Keratinocyte (primary cell): ENCODE measurements around the gene TNFSF10. TPM values are rescaled to one million over a fixed set of nuclear protein-coding genes. Genes with fewer than 3 reads are reported as not detected.

Experiments
- DNase-seq: peaks from one replicate; pipeline ENCODE4 v3.0.0-alpha.2; 2011; ENCODE audit warnings: low read depth, missing footprints, low spot score
- FAIRE-seq: peaks from 2 replicates; lab custom pipeline; 2011; peaks lifted over from hg19 to GRCh38; lab: Jason Lieb, UNC
- H2AFZ ChIP-seq: 2 replicates; pipeline ENCODE4 v1.6.0; 2012; ENCODE audit warnings: low read length, control low read depth, inconsistent platforms; ENCODE audit not compliant: control insufficient read depth
- H3K27ac ChIP-seq: 2 replicates; pipeline ENCODE4 v1.5.1; 2011; ENCODE audit warnings: low read length; ENCODE audit not compliant: control insufficient read depth, insufficient read depth
- H3K27me3 ChIP-seq: 3 replicates; pipeline ENCODE4 v1.6.0; 2011; ENCODE audit warnings: low read length; ENCODE audit not compliant: control insufficient read depth, insufficient read depth; ENCODE audit errors: extremely low read depth
- H3K36me3 ChIP-seq, 2 experiments: 2 replicates in 1 of 2; 3 replicates in 1 of 2; pipeline ENCODE4 v1.5.1; 2011; ENCODE audit warnings: low read length in 2 of 2, mild to moderate bottlenecking in 1 of 2; ENCODE audit not compliant: control insufficient read depth in 2 of 2, insufficient read depth in 2 of 2; ENCODE audit errors: extremely low read depth in 1 of 2
- H3K4me1 ChIP-seq: 3 replicates; pipeline ENCODE4 v1.5.1; 2011; ENCODE audit warnings: low read length; ENCODE audit not compliant: control insufficient read depth, insufficient read depth; ENCODE audit errors: extremely low read depth
- H3K4me2 ChIP-seq: 3 replicates; pipeline ENCODE4 v1.6.0; 2011; ENCODE audit warnings: low read depth, low read length; ENCODE audit not compliant: control insufficient read depth, insufficient read depth; ENCODE audit errors: extremely low read depth
- H3K4me3 ChIP-seq, 3 experiments: fragments of 200-600 bp in 1 of 3; sonication (generic) in 1 of 3; 2 replicates in 2 of 3; 3 replicates in 1 of 3; pipeline ENCODE4 v1.5.1; 2011 to 2016; ENCODE audit warnings: low read length in 3 of 3, mild to moderate bottlenecking in 3 of 3, control low read depth in 2 of 3, inconsistent platforms in 1 of 3, low read depth in 1 of 3, mixed read lengths in 1 of 3, mixed run types in 1 of 3, moderate library complexity in 1 of 3; ENCODE audit not compliant: control insufficient read depth in 2 of 3, insufficient read depth in 2 of 3; ENCODE audit errors: extremely low read depth in 1 of 3
- H3K79me2 ChIP-seq: 2 replicates; pipeline ENCODE4 v1.6.0; 2012; ENCODE audit warnings: low read length; ENCODE audit not compliant: control insufficient read depth, insufficient read depth
- H3K9ac ChIP-seq: 3 replicates; pipeline ENCODE4 v1.6.0; 2011; ENCODE audit warnings: low read length; ENCODE audit not compliant: control insufficient read depth, insufficient read depth; ENCODE audit errors: extremely low read depth
- H3K9me1 ChIP-seq: 3 replicates; pipeline ENCODE4 v1.6.0; 2011; ENCODE audit warnings: low read length; ENCODE audit not compliant: control insufficient read depth, insufficient read depth; ENCODE audit errors: extremely low read depth
- H3K9me3 ChIP-seq: 2 replicates; pipeline ENCODE4 v1.5.1; 2012; ENCODE audit warnings: low read depth, low read length; ENCODE audit not compliant: control insufficient read depth
- H4K20me1 ChIP-seq: 3 replicates; pipeline ENCODE4 v1.6.0; 2011; ENCODE audit warnings: low read length; ENCODE audit not compliant: control insufficient read depth, insufficient read depth; ENCODE audit errors: extremely low read depth
- CTCF ChIP-seq, 3 experiments: IDR thresholded peaks in 1 of 3; conservative IDR thresholded peaks in 1 of 3; optimal IDR thresholded peaks in 1 of 3; 2 replicates in 2 of 3; 3 replicates in 1 of 3; pipeline versions ENCODE3 to v1.5.1; 2011; ENCODE audit warnings: low read length in 3 of 3, mild to moderate bottlenecking in 3 of 3, moderate library complexity in 2 of 3, control low read depth in 1 of 3, inconsistent platforms in 1 of 3; ENCODE audit not compliant: insufficient read depth in 2 of 3; ENCODE audit errors: extremely low read depth in 1 of 3
- EZH2 ChIP-seq: IDR thresholded peaks from one replicate; pipeline ENCODE4 v1.6.1; 2012; ENCODE audit warnings: inconsistent platforms, mild to moderate bottlenecking, low read length, moderate library complexity
- dilution Hi-C: fragments of 300-500 bp; cut with MboI; formaldehyde crosslinking; loops from one replicate; pipeline ENCODE4 v1.7.0; 2020; ENCODE audit warnings: low sequenced_read_pairs; ENCODE audit not compliant: extremely low pct_ligation_motif_present
- polyA plus RNA-seq, 5 experiments: library from polyadenylated mRNA; depleted of rRNA in 3 of 5; stranded (reverse) in 3 of 5; stranded (forward) in 1 of 5; unstranded in 1 of 5; fragments of >200 nt; gene quantifications; 1 replicate in 1 of 5; 2 replicates in 3 of 5; 3 replicates in 1 of 5; pipeline versions ENCODE4 v1.2.1 to v1.2.3, GENCODE V29; 2011 to 2012; ENCODE audit warnings: missing spikeins in 2 of 5, low read depth in 1 of 5, low replicate concordance in 1 of 5

Gene TNFSF10
- polyA plus RNA-seq, 1 donor (not counting 4 experiments of a cell fraction or from before 2014, with no cell fraction given) = 21.7 TPM

DNA sequence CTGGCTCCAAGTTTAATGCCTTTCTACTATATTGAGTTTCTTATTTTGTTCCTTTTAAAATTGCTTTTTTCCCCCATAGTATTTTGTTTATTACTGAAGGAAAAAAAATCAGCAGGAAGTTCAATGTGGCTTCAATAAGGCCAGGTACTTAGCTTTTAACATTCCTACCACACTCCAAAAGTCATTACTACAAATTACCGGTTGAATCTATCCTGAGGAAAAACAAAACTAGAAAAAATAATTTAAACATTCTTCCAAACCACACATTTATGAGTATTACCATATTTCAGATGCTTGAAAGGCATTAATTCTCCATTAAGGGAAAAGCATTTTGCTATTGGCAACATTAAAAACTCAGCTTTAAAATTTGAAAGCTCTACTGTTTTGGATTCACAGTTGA lies 20.2 kb upstream of the TNFSF10 start:
- dilution Hi-C loops = no loop called here
- no peak overlapping the region for H3K9ac ChIP-seq
- no peak overlapping the region for H2AFZ ChIP-seq
- no peak for FAIRE-seq
- no peak for TF ChIP-seq CTCF (optimal IDR thresholded peaks at IDR 0.05 in 1 of 3, IDR thresholded peaks at IDR 0.05 in 1 of 3, conservative IDR thresholded peaks at IDR 0.05 in 1 of 3; ENCODE audit: extremely low read depth in 1 of 3, insufficient read depth in 2 of 3, low read length in 3 of 3)
- no peak for TF ChIP-seq EZH2
- no peaks in the 10 kb centered on the region for H4K20me1 ChIP-seq
- H3K79me2 ChIP-seq = no peaks in the 10 kb centered on the region
- H3K36me3 ChIP-seq = no peaks in the 10 kb centered on the region
- H3K4me1 ChIP-seq = peaks cover 16% of the 10 kb centered on the region
- H3K9me1 ChIP-seq = no peaks in the 10 kb centered on the region
- no peak overlapping the region for H3K4me3 ChIP-seq
- no peak for DNase-seq
- H3K9me3 ChIP-seq = no peaks in the 10 kb centered on the region
- no peak overlapping the region for H3K4me2 ChIP-seq
- no peak overlapping the region for H3K27ac ChIP-seq
- no peaks in the 10 kb centered on the region for H3K27me3 ChIP-seq

GRCh38 chr3:172542999-172543398 lies 19.8 kb upstream of the TNFSF10 start:
- peaks cover 16% of the 10 kb centered on the region for H3K4me1 ChIP-seq
- FAIRE-seq (no peak), DNase-seq (no peak)
- no peak overlapping the region for H3K4me2 ChIP-seq
- no peaks in the 10 kb centered on the region for H3K9me1 ChIP-seq
- H3K36me3 ChIP-seq = no peaks in the 10 kb centered on the region
- no peaks in the 10 kb centered on the region for H4K20me1 ChIP-seq
- no peak overlapping the region for H3K9ac ChIP-seq
- no peaks in the 10 kb centered on the region for H3K27me3 ChIP-seq
- H2AFZ ChIP-seq = peak overlapping the region; percentile 34
- no peaks in the 10 kb centered on the region for H3K9me3 ChIP-seq
- no peak overlapping the region for H3K4me3 ChIP-seq
- no peak overlapping the region for H3K27ac ChIP-seq
- TF ChIP-seq EZH2 (no peak), CTCF (optimal IDR thresholded peaks at IDR 0.05 in 1 of 3, IDR thresholded peaks at IDR 0.05 in 1 of 3, conservative IDR thresholded peaks at IDR 0.05 in 1 of 3; ENCODE audit: extremely low read depth in 1 of 3, insufficient read depth in 2 of 3, low read length in 3 of 3) (no peak)
- dilution Hi-C loops = no loop called here
- no peaks in the 10 kb centered on the region for H3K79me2 ChIP-seq
